CD14-positive monocyte (primary cell): ENCODE measurements around the gene MYO1E. TPM values are rescaled to one million over a fixed set of nuclear protein-coding genes. Genes with fewer than 3 reads are reported as not detected.

ENCODE experiments used
- DNase-seq, 3 donors: peaks; one replicate each; pipeline ENCODE4 v3.0.0-alpha.2; 2011 to 2022
- H2AFZ ChIP-seq: 2 replicates; pipeline ENCODE4 v1.6.0; 2012; ENCODE audit warnings: mild to moderate bottlenecking, low read depth, low read length, inconsistent platforms; ENCODE audit not compliant: insufficient read depth, poor library complexity, severe bottlenecking
- H3K27ac ChIP-seq, 2 donors: 1 replicate in 1 of 2; 2 replicates in 1 of 2; pipeline ENCODE4 v1.5.1; 2012 to 2013; ENCODE audit warnings: low read length in 2 of 2, control low read depth in 1 of 2, inconsistent platforms in 1 of 2, low read depth in 1 of 2, mild to moderate bottlenecking in 1 of 2
- H3K27me3 ChIP-seq, 2 donors: one replicate each; pipeline versions ENCODE4 v1.6.0 to v1.6.1; 2011 to 2013; ENCODE audit warnings: low read length in 2 of 2; ENCODE audit not compliant: control insufficient read depth in 2 of 2, insufficient read depth in 2 of 2
- H3K36me3 ChIP-seq, 2 donors: replicated peaks in 1 of 2; 1 replicate in 1 of 2; 2 replicates in 1 of 2; pipeline versions ENCODE4 v1.5.1 to v1.6.1; 2012 to 2013; ENCODE audit warnings: low read length in 2 of 2, control low read depth in 1 of 2, inconsistent platforms in 1 of 2, mild to moderate bottlenecking in 1 of 2; ENCODE audit not compliant: insufficient read depth in 2 of 2, control insufficient read depth in 1 of 2
- H3K4me1 ChIP-seq, 2 donors: 1 replicate in 1 of 2; 2 replicates in 1 of 2; pipeline versions ENCODE4 v1.5.1 to v1.6.1; 2012 to 2013; ENCODE audit warnings: low read length in 2 of 2, control low read depth in 1 of 2, inconsistent platforms in 1 of 2, mild to moderate bottlenecking in 1 of 2, moderate library complexity in 1 of 2; ENCODE audit not compliant: insufficient read depth in 2 of 2, control insufficient read depth in 1 of 2
- H3K4me2 ChIP-seq: replicated peaks from 2 replicates; pipeline ENCODE3; 2012; ENCODE audit warnings: low read length, moderate library complexity, mild to moderate bottlenecking; ENCODE audit not compliant: poor library complexity, severe bottlenecking; ENCODE audit errors: extremely low read depth
- H3K4me3 ChIP-seq, 3 experiments: fragments of 200-600 bp in 1 of 3; sonication (generic) in 1 of 3; replicated peaks in 1 of 3; 1 replicate in 2 of 3; 2 replicates in 1 of 3; pipeline ENCODE4 v1.5.1; 2011 to 2013; ENCODE audit warnings: low read length in 3 of 3, mild to moderate bottlenecking in 3 of 3, control low read depth in 2 of 3, low read depth in 2 of 3, inconsistent platforms in 1 of 3, moderate library complexity in 1 of 3
- H3K79me2 ChIP-seq: 2 replicates; pipeline ENCODE4 v1.6.0; 2012; ENCODE audit warnings: mild to moderate bottlenecking, control low read depth, inconsistent platforms, low read length, moderate library complexity; ENCODE audit not compliant: insufficient read depth
- H3K9ac ChIP-seq: 2 replicates; pipeline ENCODE4 v1.6.0; 2017; ENCODE audit warnings: low read length, mild to moderate bottlenecking; ENCODE audit not compliant: insufficient read depth, poor library complexity, severe bottlenecking
- H3K9me3 ChIP-seq, 2 donors: replicated peaks in 1 of 2; 1 replicate in 1 of 2; 2 replicates in 1 of 2; pipeline versions ENCODE4 v1.5.1 to v1.6.1; 2012 to 2013; ENCODE audit warnings: low read length in 2 of 2, control low read depth in 1 of 2; ENCODE audit not compliant: control insufficient read depth in 1 of 2, insufficient read depth in 1 of 2
- H4K20me1 ChIP-seq: 2 replicates; pipeline ENCODE4 v1.6.0; 2012; ENCODE audit warnings: mild to moderate bottlenecking, low read length, control low read depth, moderate library complexity; ENCODE audit not compliant: insufficient read depth
- H3K27ac Mint-ChIP-seq, 7 donors: one replicate each; pipeline ENCODE4 v1.8.0; 2020; ENCODE audit warnings: mild to moderate bottlenecking in 7 of 7, mixed read lengths in 7 of 7, moderate library complexity in 6 of 7, inconsistent platforms in 2 of 7
- H3K27me3 Mint-ChIP-seq, 3 donors: one replicate each; pipeline ENCODE4 v1.8.0; 2021 to 2022; ENCODE audit warnings: low read depth in 3 of 3, mild to moderate bottlenecking in 3 of 3, mixed read lengths in 3 of 3, moderate library complexity in 3 of 3, inconsistent platforms in 1 of 3
- H3K36me3 Mint-ChIP-seq, 2 donors: one replicate each; pipeline ENCODE4 v1.8.0; 2020; ENCODE audit warnings: mixed read lengths in 2 of 2, inconsistent platforms in 1 of 2, mild to moderate bottlenecking in 1 of 2
- H3K4me1 Mint-ChIP-seq: one replicate; pipeline ENCODE4 v1.8.0; 2020; ENCODE audit warnings: mild to moderate bottlenecking, mixed read lengths
- H3K4me3 Mint-ChIP-seq, 2 donors: one replicate each; pipeline ENCODE4 v1.8.0; 2020; ENCODE audit warnings: mild to moderate bottlenecking in 2 of 2, mixed read lengths in 2 of 2, moderate library complexity in 1 of 2
- H3K9me3 Mint-ChIP-seq, 7 donors: one replicate each; pipeline ENCODE4 v1.8.0; 2020 to 2022; ENCODE audit warnings: mixed read lengths in 7 of 7, mild to moderate bottlenecking in 6 of 7, moderate library complexity in 6 of 7, inconsistent platforms in 2 of 7
- WGBS: methylation state at CpG from one replicate; pipeline ENCODE4 v1.1.5; 2013; ENCODE audit warnings: missing lambda C conversion rate; ENCODE audit not compliant: insufficient coverage; 5-methylcytosine and 5-hydroxymethylcytosine counted together
- intact Hi-C, 2 donors: fragments of 100-400 bp; cut with micrococcal nuclease; formaldehyde crosslinking; loops; one replicate each; pipeline versions ENCODE4 v1.15.0 to v1.15.1; 2023
- polyA plus RNA-seq, 3 donors: library from polyadenylated mRNA; depleted of rRNA in 1 of 3; unstranded in 2 of 3; stranded (reverse) in 1 of 3; fragments of 300-500 nt in 2 of 3; fragments of >200 nt in 1 of 3; fragmentation: Illumina TruSeq in 2 of 3; gene quantifications; 1 replicate in 2 of 3; 2 replicates in 1 of 3; pipeline ENCODE4 v1.2.3, GENCODE V29; 2012 to 2021
- TF ChIP-seq, protein P1 (sequence below): fragments of 200-600 bp; IDR thresholded peaks from one replicate; pipeline ENCODE4 v1.8.0; 2022; ENCODE audit warnings: antibody characterized with exemption, mild to moderate bottlenecking

Gene MYO1E
- polyA plus RNA-seq, 3 donors: 5.5 to 16.2 (median 6.2) TPM

DNA sequence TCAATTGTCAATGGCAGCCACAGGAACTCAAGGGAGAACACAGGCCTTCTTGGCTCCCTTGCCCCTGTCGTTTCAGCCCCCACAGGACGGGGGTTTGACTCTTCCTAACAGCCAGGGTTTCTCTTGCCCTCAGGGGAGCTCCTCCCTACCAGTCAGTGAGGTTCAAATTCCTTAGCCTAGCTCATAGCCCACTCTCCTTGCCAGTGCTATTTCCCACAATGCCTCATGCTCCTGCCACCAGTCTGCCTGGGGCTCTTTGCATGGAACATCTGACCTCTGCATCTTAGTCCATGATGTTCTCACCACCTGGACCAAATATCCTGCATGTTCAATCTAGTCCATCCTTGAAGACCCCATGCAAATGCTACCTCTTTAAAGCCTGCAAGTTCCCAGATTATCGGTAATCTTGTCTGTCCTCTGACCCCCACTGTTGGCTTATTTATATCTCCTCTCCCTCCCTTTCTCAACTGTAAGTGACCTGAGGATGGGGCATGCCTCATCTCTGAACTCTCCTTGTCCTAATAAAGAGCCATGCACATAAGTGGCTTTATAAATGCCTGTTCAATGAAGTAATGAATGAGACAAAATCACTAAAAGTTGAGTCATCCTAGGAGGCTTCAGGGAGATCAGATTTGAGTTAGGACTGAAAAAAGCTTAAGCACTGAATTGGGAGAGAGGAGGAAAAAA, 78.0 kb downstream of the MYO1E start:
- no peak overlapping the region for H3K4me2 ChIP-seq
- 100% methylated on average over 3 of the region's 3 CpGs for WGBS

DNA sequence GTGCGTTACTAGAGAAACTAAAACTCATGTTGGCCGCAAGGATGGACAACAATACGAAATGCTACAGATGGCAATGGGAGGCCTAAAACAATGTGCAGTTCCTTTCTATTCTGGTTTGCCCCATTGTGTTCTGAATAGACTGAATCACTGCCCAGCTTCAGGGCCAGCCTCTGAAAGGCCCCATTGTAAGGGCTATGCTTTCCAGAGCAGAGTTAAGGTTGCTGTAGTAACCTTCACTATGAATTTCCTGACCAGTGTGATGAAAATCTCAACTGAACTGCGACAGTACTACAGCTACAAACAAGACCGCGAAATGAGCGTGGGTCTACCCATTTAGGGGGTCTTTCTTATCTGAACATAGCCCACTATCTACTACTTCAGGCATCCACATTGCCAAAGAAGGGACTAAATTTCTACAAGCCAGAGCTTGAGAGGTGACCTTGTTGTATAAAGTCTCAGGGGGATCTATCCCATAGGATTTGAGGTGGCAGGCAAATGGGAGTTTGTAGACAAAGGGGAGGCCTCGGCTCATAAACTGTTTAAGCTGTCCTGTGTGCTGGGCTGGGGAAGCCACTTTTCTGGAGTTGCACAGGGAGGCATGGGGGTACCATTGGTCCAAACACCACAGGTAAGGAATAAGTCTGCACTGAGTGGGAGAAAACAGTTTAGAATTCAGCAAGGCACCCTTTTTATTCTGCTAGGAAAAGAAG, 80.1 kb downstream of the MYO1E start:
- no peaks in the 10 kb centered on the region for H3K36me3 ChIP-seq
- H3K4me1 ChIP-seq: peaks cover 13% of the 10 kb centered on the region in 2 donors
- peaks cover 8% of the 10 kb centered on the region for H4K20me1 ChIP-seq
- no peaks in the 10 kb centered on the region for H3K9me3 ChIP-seq
- Mint-ChIP-seq H3K27ac (no peak overlapping the region), H3K9me3 (peaks cover 0 to 3% (median 0%) of the 10 kb centered on the region in 7 donors), H3K27me3 (peaks cover 0 to 1% (median 0%) of the 10 kb centered on the region in 3 donors), H3K36me3 (peaks cover 0 to 4% of the 10 kb centered on the region in 2 donors), H3K4me1 (peaks cover 24% of the 10 kb centered on the region), H3K4me3 (no peak overlapping the region)
- no peak for DNase-seq
- H3K9ac ChIP-seq: no peak overlapping the region
- no peaks in the 10 kb centered on the region for H3K79me2 ChIP-seq
- H3K4me2 ChIP-seq: no peak overlapping the region
- H3K27me3 ChIP-seq: no peaks in the 10 kb centered on the region
- no peak overlapping the region for H2AFZ ChIP-seq
- TF ChIP-seq, protein P1, sequence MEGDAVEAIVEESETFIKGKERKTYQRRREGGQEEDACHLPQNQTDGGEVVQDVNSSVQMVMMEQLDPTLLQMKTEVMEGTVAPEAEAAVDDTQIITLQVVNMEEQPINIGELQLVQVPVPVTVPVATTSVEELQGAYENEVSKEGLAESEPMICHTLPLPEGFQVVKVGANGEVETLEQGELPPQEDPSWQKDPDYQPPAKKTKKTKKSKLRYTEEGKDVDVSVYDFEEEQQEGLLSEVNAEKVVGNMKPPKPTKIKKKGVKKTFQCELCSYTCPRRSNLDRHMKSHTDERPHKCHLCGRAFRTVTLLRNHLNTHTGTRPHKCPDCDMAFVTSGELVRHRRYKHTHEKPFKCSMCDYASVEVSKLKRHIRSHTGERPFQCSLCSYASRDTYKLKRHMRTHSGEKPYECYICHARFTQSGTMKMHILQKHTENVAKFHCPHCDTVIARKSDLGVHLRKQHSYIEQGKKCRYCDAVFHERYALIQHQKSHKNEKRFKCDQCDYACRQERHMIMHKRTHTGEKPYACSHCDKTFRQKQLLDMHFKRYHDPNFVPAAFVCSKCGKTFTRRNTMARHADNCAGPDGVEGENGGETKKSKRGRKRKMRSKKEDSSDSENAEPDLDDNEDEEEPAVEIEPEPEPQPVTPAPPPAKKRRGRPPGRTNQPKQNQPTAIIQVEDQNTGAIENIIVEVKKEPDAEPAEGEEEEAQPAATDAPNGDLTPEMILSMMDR: no peak
- intact Hi-C loops: no loop called here
- WGBS: 94% methylated on average over 4 of the region's 8 CpGs
- no peak overlapping the region for H3K4me3 ChIP-seq
- H3K27ac ChIP-seq: no peak overlapping the region

More for the DNA sequence above, 78.0 kb downstream of the MYO1E start:
- Mint-ChIP-seq H3K36me3 (peaks cover 0 to 4% of the 10 kb centered on the region in 2 donors), H3K4me3 (no peak overlapping the region), H3K4me1 (peaks cover 34% of the 10 kb centered on the region), H3K9me3 (no peaks in the 10 kb centered on the region), H3K27me3 (peaks cover 0 to 1% (median 0%) of the 10 kb centered on the region in 3 donors), H3K27ac (peak overlapping the region in 1 of 7 donors; percentile 61)
- Histone ChIP-seq H3K27me3 (no peaks in the 10 kb centered on the region), H3K36me3 (no peaks in the 10 kb centered on the region), H2AFZ (no peak overlapping the region), H3K9me3 (no peaks in the 10 kb centered on the region), H3K9ac (no peak overlapping the region), H3K27ac (no peak overlapping the region), H3K4me1 (peaks cover 22 to 26% of the 10 kb centered on the region in 2 donors), H4K20me1 (peaks cover 8% of the 10 kb centered on the region), H3K79me2 (peaks cover 5% of the 10 kb centered on the region), H3K4me3 (no peak overlapping the region)
- no peak for DNase-seq
- intact Hi-C loops: no loop called here
- TF ChIP-seq, protein P1: no peak
